Upper lobe of left lung (tissue), 6 donors: Measurements from ENCODE around the gene PRKCA. TPM values are rescaled to one million over a fixed set of nuclear protein-coding genes. Genes with fewer than 3 reads are reported as not detected.

Experiments used
- ATAC-seq, 2 donors: fragments of 200-7000 bp; cut with Tn5 transposase; one replicate each; pipeline ENCODE4 v1.9.1; 2022; ENCODE audit warnings: mild to moderate bottlenecking in 2 of 2, moderate library complexity in 2 of 2; ENCODE audit not compliant: low FRiP score in 2 of 2
- DNase-seq, 2 donors: peaks; one replicate each; pipeline ENCODE4 v3.0.0-alpha.2; 2019 to 2020
- H3K27ac ChIP-seq, 4 donors: fragments of 200-600 bp; sonication (generic); one replicate each; pipeline ENCODE4 v1.5.1; 2016 to 2019
- H3K27me3 ChIP-seq, 4 donors: fragments of 200-600 bp; sonication (generic); one replicate each; pipeline ENCODE4 v1.5.1; 2017 to 2019
- H3K36me3 ChIP-seq, 4 donors: fragments of 200-600 bp; sonication (generic); one replicate each; pipeline ENCODE4 v1.5.1; 2016 to 2019
- H3K4me1 ChIP-seq, 4 donors: fragments of 200-600 bp; sonication (generic); one replicate each; pipeline ENCODE4 v1.5.1; 2018 to 2019
- H3K4me3 ChIP-seq, 4 donors: fragments of 200-600 bp; sonication (generic); one replicate each; pipeline ENCODE4 v1.5.1; 2017 to 2019; ENCODE audit warnings: mild to moderate bottlenecking in 2 of 4, moderate library complexity in 1 of 4
- H3K9me3 ChIP-seq, 4 donors: fragments of 200-600 bp; sonication (generic); one replicate each; pipeline ENCODE4 v1.5.1; 2018 to 2019
- CTCF ChIP-seq, 6 experiments: fragments of 450-650 bp in 4 of 6; fragments of 200-600 bp in 2 of 6; sonication (generic) in 2 of 6; IDR thresholded peaks; one replicate each; pipeline ENCODE4 v1.5.1; 2016 to 2019; ENCODE audit warnings: antibody characterized with exemption in 6 of 6
- EP300 ChIP-seq, 4 donors: sonication (generic); formaldehyde crosslinking; IDR thresholded peaks; one replicate each; pipeline ENCODE4 v1.5.1; 2017; ENCODE audit warnings: antibody characterized with exemption in 4 of 4, control low read depth in 2 of 4
- POLR2A ChIP-seq, 4 donors: fragments of 450-650 bp; IDR thresholded peaks; one replicate each; pipeline ENCODE4 v1.5.1; 2016 to 2017; ENCODE audit warnings: antibody characterized with exemption in 4 of 4, mild to moderate bottlenecking in 2 of 4
- POLR2AphosphoS5 ChIP-seq, 2 donors: sonication (generic); formaldehyde crosslinking; IDR thresholded peaks; one replicate each; pipeline ENCODE4 v1.5.1; 2017; ENCODE audit warnings: antibody characterized with exemption in 2 of 2
- WGBS, 2 donors: methylation state at CpG; one replicate each; pipeline ENCODE4 v1.1.5; 2017 to 2018; 5-methylcytosine and 5-hydroxymethylcytosine counted together
- total RNA-seq, 6 donors: library from RNA; depleted of rRNA in 4 of 6; stranded (reverse); fragments of >200 nt in 4 of 6; gene quantifications; one replicate each; pipeline versions ENCODE4 v1.1.0 to v1.2.1, GENCODE V29; 2016 to 2021
- donor health status: DM: no; HTN: no; CAD: no; lungs with moderate emphysema.
- donor health status: DM: no; HTN: yes; CAD: no; lungs with severe emphysema.

Gene PRKCA
- total RNA-seq, 6 donors from 2014 or later, result 10.9 to 29.3 (median 18.0) TPM

- Histone ChIP-seq H3K9me3 (no peaks in the 10 kb centered on the region), H3K4me3 (no peak overlapping the region), H3K36me3 (no peaks in the 10 kb centered on the region), H3K4me1 (no peaks in the 10 kb centered on the region), H3K27me3 (no peaks in the 10 kb centered on the region), H3K27ac (no peak overlapping the region)
- DNase-seq (no peak), ATAC-seq (no peak)
- WGBS, 2 donors, result 75 to 83% methylated on average over 2 of the region's 2 CpGs
- TF ChIP-seq EP300 (IDR thresholded peaks at IDR 0.05), result no peak
- TF ChIP-seq POLR2AphosphoS5 (IDR thresholded peaks at IDR 0.05), result no peak
- no peak for TF ChIP-seq CTCF (IDR thresholded peaks at IDR 0.05)
- no peak for TF ChIP-seq POLR2A (IDR thresholded peaks at IDR 0.05)
Measured at GRCh38 chr17:66277191-66277590, 25.2 kb upstream of the PRKCA start.

GRCh38 chr17:66281661-66282369, 20.6 kb upstream of the PRKCA start:
- Histone ChIP-seq H3K27ac (no peak overlapping the region), H3K9me3 (no peaks in the 10 kb centered on the region), H3K27me3 (no peaks in the 10 kb centered on the region), H3K4me1 (no peaks in the 10 kb centered on the region), H3K4me3 (no peak overlapping the region), H3K36me3 (no peaks in the 10 kb centered on the region)
- ATAC-seq (no peak), DNase-seq (no peak)
- WGBS, 2 donors, result 88% methylated on average over 7 of the region's 7 CpGs
- TF ChIP-seq POLR2AphosphoS5 (IDR thresholded peaks at IDR 0.05) (no peak), POLR2A (IDR thresholded peaks at IDR 0.05) (no peak)

- WGBS, 2 donors, result 80 to 93% methylated on average over 6 of the region's 6 CpGs
- H3K9me3 ChIP-seq, result no peaks in the 10 kb centered on the region
Measured at GRCh38 chr17:66283296-66283934, 19.0 kb upstream of the PRKCA start.

GRCh38 chr17:66283971-66284370, 18.4 kb upstream of the PRKCA start:
- ATAC-seq (no peak), DNase-seq (no peak)
- no peaks in the 10 kb centered on the region for H3K36me3 ChIP-seq
- H3K9me3 ChIP-seq, result no peaks in the 10 kb centered on the region
- TF ChIP-seq POLR2A (IDR thresholded peaks at IDR 0.05) (no peak), EP300 (IDR thresholded peaks at IDR 0.05) (no peak), POLR2AphosphoS5 (IDR thresholded peaks at IDR 0.05) (no peak), CTCF (IDR thresholded peaks at IDR 0.05) (no peak)
- no peak overlapping the region for H3K27ac ChIP-seq
- H3K4me1 ChIP-seq, result no peaks in the 10 kb centered on the region
- no peaks in the 10 kb centered on the region for H3K27me3 ChIP-seq
- no peak overlapping the region for H3K4me3 ChIP-seq
- 53 to 84% methylated on average over 2 of the region's 2 CpGs for WGBS, 2 donors

More at GRCh38 chr17:66283296-66283934, 19.0 kb upstream of the PRKCA start:
- no peaks in the 10 kb centered on the region for H3K27me3 ChIP-seq
- no peak overlapping the region for H3K4me3 ChIP-seq
- no peak for TF ChIP-seq POLR2AphosphoS5 (IDR thresholded peaks at IDR 0.05)
- TF ChIP-seq CTCF (IDR thresholded peaks at IDR 0.05), result no peak
- TF ChIP-seq POLR2A (IDR thresholded peaks at IDR 0.05), result no peak
- no peak for TF ChIP-seq EP300 (IDR thresholded peaks at IDR 0.05)
- H3K27ac ChIP-seq, result no peak overlapping the region
- H3K36me3 ChIP-seq, result no peaks in the 10 kb centered on the region
- DNase-seq, result no peak
- no peak for ATAC-seq
- H3K4me1 ChIP-seq, result no peaks in the 10 kb centered on the region

- Histone ChIP-seq H3K27ac (no peak overlapping the region), H3K27me3 (no peaks in the 10 kb centered on the region), H3K36me3 (no peaks in the 10 kb centered on the region), H3K4me3 (no peak overlapping the region), H3K9me3 (no peaks in the 10 kb centered on the region), H3K4me1 (no peaks in the 10 kb centered on the region)
- ATAC-seq, result no peak
- DNase-seq, result no peak
- no peak for TF ChIP-seq POLR2AphosphoS5 (IDR thresholded peaks at IDR 0.05)
- 65 to 74% methylated on average over 2 of the region's 2 CpGs for WGBS, 2 donors
Measured at GRCh38 chr17:66285149-66285548, 17.3 kb upstream of the PRKCA start.

GRCh38 chr17:66287911-66288310, 14.5 kb upstream of the PRKCA start:
- no peak overlapping the region for H3K4me3 ChIP-seq
- no peaks in the 10 kb centered on the region for H3K9me3 ChIP-seq
- TF ChIP-seq POLR2AphosphoS5 (IDR thresholded peaks at IDR 0.05) (no peak), POLR2A (IDR thresholded peaks at IDR 0.05) (no peak), EP300 (IDR thresholded peaks at IDR 0.05) (no peak), CTCF (IDR thresholded peaks at IDR 0.05) (no peak)
- ATAC-seq (no peak), DNase-seq (no peak)
- no peaks in the 10 kb centered on the region for H3K27me3 ChIP-seq
- no peaks in the 10 kb centered on the region for H3K4me1 ChIP-seq
- no peak overlapping the region for H3K27ac ChIP-seq
- 100% methylated on average over 2 of the region's 2 CpGs for WGBS, 2 donors
- H3K36me3 ChIP-seq, result no peaks in the 10 kb centered on the region
